GM12801 (cell line): ENCODE data around the gene KLC3.

ENCODE experiments used
- TF ChIP-seq, protein P1 (sequence below): IDR thresholded peaks from one replicate; pipeline ENCODE4 v1.5.1; 2011; ENCODE audit warnings: control low read depth; ENCODE audit not compliant: insufficient read length; ENCODE audit errors: extremely low read depth

The KLC3 gene

GRCh38 chr19:45333609-45334303, 6.8 kb upstream of the KLC3 start:
- TF ChIP-seq, protein P1, sequence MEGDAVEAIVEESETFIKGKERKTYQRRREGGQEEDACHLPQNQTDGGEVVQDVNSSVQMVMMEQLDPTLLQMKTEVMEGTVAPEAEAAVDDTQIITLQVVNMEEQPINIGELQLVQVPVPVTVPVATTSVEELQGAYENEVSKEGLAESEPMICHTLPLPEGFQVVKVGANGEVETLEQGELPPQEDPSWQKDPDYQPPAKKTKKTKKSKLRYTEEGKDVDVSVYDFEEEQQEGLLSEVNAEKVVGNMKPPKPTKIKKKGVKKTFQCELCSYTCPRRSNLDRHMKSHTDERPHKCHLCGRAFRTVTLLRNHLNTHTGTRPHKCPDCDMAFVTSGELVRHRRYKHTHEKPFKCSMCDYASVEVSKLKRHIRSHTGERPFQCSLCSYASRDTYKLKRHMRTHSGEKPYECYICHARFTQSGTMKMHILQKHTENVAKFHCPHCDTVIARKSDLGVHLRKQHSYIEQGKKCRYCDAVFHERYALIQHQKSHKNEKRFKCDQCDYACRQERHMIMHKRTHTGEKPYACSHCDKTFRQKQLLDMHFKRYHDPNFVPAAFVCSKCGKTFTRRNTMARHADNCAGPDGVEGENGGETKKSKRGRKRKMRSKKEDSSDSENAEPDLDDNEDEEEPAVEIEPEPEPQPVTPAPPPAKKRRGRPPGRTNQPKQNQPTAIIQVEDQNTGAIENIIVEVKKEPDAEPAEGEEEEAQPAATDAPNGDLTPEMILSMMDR: no peak

GRCh38 chr19:45336696-45337251, 3.8 kb upstream of the KLC3 start:
- TF ChIP-seq, protein P1: no peak

DNA sequence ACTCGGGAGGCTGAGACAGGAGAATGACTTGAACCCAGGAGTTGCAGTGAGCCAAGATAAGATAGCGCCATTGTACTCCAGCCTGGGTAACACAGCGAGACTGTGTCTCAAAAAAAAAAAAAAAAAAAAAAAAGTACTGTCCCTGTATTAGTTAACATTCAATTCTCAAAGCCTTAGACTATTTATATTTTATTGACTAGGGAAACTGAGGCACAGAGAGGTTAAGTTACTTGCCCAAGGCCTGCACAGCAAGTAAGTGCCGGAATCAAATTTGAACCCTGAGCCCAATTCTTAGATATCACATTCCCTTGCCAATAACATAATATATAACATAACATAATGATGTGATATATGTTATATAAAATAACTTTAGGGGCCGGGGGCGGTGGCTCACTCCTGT, 921 bp upstream of the KLC3 start:
- TF ChIP-seq, protein P1: no peak

GRCh38 chr19:45340899-45341453, 426 bp downstream of the KLC3 start:
- TF ChIP-seq, protein P1: no peak

- TF ChIP-seq, protein P1: no peak
These were observed 2.4 kb downstream of the KLC3 start for GRCh38 chr19:45342911-45343310.

DNA sequence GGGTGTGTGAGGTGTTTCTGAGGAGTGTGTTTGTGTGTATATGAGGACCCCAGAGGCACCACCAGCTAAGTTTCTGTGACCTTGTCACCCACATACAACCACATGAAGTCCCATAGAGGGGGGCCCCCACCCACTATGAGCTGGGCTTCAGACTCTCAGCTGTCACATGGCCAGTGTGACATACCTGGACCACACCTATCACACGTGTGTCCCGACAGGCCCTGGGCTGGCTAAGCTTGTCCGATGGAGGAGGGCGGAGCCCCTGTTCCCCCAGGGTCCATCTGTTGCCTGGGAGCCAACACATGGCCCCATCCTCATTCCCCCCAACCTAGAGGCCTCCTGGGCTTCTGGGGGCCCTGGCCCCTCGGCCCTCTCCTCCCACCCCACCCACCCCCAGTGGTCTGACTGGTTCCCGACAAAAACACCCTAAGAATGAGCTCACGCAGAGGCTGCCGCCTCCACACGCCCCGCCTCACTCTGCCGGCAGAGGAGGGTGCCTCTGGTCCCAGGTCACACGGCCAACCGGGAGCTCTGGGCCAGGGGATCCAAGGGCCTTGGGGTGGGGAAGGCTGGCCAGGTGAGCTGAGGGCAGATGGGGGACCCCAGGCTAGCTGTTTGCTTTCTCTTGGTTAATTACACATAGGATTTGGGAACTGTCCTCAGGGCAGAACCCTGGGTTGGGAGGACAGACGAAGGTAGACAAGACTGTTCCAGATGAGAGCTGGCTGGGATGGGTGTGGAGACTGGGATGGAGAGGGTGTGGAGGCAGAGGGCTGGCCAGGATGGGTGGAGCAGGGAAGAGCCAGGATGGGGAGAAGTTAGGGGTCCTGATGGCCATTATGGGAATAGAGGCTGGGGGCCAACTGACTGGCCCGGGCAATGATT, 4.3 kb downstream of the KLC3 start:
- TF ChIP-seq, protein P1: no peak

- TF ChIP-seq, protein P1: no peak
These were observed 4.9 kb downstream of the KLC3 start for GRCh38 chr19:45345506-45345860.
